SIG-M5 (cell line): Measurements from ENCODE around the gene ZDHHC24.

Experiments
- DNase-seq: peaks from one replicate; lab custom pipeline; 2025; lab: John Stamatoyannopoulos, UW

The ZDHHC24 gene

DNA sequence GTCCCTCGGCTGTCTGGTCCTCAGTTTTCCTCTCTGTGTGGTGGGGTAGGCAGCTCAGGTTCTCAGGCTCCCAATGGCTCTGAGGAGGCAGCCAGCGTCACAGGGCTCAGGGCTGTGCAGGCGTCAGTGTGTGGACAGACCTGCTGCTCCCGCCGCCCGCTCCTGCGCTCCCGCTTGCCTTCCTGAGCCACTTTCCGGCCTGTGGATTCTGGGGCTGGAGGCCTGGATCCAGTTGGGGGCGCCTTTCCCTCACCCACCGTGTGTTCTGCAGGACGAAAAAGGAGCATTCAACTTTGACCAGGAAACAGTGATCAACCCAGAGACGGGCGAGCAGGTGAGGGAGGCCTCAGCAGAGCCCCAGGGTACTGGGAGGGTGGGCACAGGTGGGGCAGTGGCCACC is 50.9 kb downstream of the ZDHHC24 start:
- DNase-seq = no peak

DNA sequence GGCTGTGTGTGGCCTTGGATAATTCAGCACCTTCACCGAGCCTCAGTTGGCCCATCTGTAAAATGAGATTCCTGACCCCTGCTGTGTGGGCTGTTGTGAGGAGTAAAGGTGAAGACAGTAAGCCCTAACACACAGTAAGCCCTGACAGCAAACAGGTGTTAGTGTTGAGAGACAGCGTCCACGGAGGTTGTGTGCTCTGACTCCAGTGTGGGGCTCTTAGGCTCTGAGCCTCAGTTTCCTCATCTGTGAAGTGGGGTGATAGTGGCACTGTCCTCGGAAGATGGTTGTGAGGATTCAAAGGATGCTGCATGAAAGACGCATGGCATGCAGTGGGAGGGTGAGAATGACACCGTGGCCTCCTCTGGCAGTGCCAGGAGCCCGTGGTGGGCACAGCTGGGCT is 51.4 kb downstream of the ZDHHC24 start:
- DNase-seq = no peak

DNA sequence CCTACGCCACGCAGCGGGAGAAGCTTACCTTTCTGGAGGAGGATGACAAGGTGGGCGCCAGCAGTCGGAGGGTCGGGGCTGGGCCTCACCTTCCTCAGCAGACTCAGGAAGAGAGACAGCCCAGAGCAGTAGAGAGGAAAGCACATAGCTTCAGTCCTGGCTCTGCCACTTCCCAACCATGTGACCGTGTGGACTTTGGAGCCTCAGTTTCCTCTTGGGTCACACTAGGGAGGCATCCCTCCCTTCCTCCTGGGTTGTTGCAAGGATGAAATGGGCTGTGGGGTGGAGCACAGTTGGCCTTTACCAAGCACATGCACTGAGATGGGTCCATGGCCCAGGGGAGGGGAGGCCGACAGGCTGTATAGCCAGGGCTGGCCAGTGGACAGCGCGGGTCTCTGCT is 52.7 kb downstream of the ZDHHC24 start:
- no peak for DNase-seq

DNA sequence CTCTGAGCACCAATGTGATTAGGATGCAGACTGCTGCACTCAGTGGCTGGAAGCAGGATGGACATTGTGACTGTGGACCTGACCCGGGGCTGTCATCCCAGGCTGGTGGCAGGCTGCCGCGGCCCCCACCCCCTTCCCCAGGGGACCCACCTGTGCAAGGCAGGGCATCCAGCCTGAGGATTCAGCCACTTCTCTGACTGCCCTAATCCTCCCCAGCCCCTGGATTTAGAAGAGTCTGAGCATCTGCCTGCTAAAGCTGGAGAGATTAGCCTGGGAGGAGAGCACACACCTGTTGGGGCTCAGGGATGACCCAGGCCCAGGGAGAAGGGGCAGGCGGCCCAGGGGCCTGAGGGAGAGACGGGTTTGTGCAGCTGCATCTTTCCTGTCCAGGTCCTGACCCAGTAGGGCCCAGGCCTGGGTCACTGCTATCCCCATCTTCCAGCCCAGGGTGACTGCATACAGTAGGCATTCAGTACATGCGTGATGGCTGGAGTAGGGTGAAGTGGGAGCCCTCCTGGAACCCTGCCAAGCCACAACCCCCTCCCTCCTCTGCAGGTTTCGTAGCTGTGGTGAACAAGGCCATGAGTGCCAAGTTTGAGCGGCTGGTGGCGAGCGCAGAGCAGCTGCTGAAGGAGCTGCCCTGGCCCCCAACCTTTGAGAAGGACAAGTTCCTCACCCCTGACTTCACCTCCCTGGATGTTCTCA is 53.5 kb downstream of the ZDHHC24 start:
- DNase-seq = no peak

GRCh38 chr11:66491315-66491935 is 54.4 kb downstream of the ZDHHC24 start:
- DNase-seq = no peak

DNA sequence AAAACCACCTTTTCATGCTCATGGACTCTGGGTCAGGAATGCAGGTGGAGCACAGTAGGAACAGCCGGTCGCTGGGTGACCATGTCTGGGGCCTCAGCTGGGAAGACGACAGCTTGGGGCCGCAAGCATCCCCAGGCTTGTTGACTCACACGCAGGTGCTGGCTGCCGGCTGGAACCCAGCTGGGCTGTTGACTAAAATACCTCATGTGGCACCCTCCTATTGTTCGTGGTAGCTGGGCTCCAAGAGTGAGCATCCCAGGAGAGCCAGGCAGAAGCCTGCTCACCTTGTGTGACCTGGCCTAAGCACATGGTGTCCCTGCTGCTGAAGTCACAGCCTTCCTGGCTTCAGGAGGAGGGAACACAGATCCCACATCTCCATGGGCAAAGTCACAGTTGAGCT is 56.2 kb downstream of the ZDHHC24 start:
- DNase-seq = no peak

GRCh38 chr11:66488957-66489356 is 56.9 kb downstream of the ZDHHC24 start:
- no peak for DNase-seq

DNA sequence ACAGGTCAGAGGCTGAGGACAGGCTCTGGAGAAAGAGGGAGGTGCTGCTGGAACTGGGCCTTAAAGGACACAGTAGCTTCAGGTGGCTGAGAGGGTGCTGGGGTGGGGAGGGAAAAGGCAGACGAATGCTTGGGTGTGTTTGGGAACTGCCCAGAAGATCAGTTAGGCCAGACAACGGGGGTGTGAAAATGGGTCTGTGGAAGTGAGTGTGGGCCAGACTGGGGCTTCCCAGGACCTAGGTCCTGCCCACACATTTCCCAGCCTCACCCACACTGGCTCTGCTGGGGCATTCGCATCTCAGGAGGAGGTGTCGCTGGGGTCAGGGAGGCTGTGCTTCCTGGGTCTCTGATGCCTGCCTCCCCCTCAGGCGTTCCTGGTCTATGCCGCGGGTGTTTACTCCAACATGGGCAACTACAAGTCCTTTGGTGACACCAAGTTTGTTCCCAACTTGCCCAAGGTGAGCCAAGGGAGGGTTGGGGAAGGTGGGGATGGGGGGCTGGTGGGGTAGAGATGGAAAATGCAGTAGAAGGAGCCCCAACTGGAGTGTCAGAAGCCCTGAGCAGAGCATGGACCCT is 61.0 kb downstream of the ZDHHC24 start:
- DNase-seq = no peak

DNA sequence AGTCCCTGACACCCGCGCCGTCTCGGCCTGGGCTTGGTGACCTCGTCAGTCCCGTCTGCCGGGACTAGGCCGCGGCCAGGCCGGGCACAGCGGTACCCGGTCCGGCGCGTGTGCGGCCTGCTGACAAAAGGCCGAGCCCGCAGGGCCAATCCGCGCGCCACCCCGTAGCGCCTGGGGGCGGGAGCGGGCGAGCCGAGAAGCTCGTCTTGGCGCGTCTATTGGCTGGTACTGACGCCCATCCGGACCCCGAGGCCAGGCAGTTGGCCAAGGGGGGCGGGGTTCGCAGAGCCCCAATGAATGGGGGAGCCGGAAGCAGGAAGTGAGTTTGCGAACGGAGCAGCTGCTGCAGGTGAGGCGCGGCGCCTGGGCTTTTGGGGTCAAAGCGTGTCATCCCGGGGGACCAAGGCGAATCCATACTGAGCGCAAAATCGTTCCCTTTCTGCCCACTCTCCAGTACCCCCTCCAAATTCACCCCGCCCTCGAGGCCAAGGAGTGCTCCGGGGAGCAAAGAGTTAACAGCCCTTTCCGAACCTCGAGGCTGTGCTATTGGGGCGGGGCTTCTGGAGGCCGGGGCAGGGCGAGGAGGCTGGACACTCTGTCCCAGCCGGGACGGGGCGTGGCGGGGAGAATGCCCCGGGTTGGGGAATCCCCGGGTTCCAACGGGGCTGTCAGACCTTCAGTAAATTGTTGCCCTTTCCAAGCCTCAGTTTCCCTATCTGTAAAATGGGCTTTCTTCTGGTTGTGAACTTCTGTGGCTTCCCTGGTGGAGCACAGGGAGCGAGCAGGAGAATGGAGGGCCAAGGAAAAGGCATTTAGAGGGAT is 65.5 kb downstream of the ZDHHC24 start, which contains the start of gene DPP3:
Gene DPP3, plus strand, starts transcription at position 318 of the 822 bp plus-strand sequence. CDS start 1,767 bp downstream, outside the sequence.
- peak; percentile 52 for DNase-seq

DNA sequence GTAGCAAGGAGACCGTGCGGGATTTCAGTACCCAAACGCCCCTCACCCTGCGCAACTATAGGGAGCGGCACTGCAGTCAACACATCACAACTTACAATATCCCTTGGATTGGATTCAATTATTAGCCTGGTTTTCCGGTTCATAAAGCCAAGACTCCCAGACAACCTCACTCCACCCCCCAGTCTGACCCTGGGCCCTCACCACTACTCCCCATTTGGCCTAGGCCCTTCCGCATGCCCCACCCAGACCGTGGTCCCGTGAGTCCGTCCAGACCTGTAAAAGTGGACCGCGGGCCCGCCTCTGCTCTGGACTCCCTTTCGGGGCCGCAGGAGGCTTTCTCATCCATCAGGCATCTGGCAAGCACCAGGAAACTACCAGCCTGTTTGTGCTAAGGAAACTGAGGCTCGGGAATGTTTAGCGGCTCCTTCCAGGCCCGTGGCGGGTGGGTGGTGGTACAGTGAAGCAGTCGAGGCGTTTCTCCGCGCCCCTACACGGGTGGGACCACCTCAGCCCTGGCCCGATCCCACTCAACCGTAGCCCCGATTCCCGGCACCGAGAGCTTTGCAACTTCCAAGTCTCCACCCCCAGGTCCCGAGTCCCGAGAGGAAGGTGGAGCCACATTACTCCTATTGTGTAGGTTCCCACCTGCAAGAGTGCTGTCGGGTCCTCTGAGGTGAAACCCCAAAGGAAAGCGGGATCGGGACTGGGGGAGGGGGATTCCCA is 66.3 kb downstream of the ZDHHC24 start:
- no peak for DNase-seq

DNA sequence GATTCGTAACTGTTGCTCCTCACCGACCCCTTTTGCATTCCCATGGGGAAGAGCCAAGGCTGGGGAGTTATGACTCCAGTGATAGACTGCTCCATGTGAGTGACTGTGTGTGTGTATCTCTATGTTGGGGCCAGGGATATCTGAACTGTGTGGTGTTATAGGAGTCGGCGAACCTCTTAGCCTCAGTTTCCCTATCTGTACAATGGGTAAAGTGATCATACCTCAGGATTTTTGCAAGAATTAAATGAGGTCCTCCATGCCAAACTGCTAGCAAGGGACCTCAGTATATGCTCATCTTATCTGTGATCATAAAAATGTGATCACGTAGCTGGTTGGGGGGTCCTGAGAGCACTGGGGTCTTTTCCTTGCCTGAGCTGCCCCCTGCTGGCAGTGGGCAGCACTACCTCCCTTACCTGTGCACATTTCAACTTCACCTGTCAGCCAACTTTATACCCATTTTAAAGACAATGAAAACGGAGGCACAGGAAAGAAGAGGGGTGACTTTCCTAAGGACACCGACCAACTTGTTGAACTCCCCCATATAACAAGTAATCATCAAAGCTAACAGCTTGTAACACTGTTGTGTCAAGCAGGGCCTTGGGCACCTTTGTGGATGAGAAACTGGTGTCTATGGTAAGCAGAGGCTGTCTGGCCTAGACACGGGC is 67.0 kb downstream of the ZDHHC24 start:
- no peak for DNase-seq

DNA sequence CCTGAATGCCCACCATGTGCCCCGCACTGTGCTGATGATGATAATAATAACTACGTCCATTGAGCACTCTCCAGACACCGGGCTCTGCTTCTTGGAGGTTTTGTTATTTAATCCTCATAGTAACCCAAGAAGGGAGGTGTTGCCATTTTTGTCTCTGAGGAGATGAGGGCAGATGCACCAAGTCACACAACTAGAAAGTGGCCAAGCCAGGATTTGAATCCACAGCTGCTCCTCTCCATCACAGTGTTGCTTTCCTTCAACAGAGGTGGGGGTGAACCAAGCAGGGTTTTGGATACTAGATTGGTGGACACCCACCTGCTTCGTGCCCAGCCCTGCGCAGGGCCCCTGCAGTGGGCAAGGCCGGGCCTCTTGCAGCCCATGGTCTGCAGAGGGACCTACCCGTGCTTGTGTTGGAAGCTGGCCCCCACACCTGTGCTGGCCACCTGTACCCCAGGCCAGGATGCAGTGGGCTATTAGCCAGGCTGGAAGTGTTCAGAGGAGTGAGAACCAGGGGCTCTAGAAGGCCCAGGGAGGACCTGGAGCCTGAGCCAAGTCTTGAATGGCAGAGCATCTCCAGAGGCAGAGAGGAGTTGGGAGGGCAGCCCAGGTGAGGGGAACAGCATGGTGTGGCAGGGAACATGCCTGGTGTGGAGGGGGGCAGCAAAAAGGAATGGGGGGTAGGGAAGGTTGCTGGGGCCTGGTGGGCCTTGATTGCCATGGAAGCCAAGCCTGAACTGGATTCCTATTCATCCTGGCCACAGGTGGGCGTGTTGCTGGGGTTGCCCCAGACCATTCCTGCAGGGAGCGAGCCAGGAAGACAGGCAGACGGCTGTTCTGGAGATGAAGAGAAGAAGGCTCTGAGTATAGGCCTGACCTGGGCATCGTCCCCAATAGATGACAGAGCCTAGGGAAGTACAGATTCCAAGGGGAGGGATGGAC is 68.3 kb downstream of the ZDHHC24 start:
- no peak for DNase-seq

DNA sequence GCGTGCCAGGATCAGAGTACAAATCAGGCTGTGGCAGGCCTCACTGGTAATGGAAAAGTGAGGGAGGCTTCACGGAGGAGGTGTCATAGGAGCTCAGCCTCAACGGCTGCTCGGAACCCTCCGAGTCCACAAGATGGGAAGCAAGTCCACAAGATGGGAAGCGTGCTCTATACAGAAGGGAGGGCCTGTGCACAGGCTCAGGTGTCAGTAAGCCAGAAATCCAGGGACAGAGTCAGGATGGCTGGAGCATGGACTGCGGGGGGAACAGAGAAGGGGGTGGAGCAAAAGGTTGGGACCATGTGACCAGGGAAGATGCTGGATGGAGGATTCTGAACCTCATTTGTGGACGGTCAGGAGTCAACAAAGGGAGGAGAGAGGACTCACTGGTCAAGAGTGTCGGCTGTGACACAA is 69.0 kb downstream of the ZDHHC24 start:
- DNase-seq = no peak

GRCh38 chr11:66476173-66476840 is 69.5 kb downstream of the ZDHHC24 start:
- DNase-seq = no peak

DNA sequence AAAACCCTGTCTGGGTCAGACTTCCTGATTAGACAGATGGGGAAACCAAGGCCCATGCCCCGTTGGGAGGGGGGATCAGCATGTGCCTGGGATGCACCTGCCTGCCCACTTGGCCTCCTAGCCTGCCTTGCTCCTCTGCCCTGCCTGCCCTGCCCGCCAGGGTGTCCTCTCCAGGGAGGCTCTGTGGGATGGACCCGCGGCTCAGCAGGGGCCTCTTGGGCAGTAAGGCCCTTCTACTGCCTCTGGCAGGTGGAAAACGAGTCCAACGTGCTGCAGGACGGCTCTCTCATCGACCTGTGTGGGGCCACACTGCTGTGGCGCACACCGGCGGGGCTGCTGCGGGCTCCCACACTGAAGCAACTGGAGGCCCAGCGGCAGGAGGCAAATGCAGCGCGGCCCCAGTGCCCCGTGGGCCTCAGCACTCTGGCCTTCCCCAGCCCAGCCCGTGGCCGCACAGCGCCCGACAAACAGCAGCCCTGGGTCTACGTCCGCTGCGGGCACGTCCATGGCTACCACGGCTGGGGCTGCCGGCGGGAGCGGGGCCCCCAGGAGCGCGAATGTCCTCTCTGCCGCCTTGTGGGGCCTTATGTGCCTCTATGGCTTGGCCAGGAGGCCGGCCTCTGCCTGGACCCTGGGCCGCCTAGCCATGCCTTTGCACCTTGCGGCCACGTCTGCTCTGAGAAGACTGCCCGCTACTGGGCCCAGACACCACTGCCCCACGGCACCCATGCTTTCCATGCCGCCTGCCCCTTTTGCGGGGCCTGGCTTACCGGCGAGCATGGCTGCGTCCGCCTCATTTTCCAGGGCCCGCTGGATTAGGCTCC is 70.3 kb downstream of the ZDHHC24 start:
- DNase-seq = no peak

- DNase-seq = no peak
Observed at GRCh38 chr11:66473608-66474515, 72.0 kb downstream of the ZDHHC24 start.

DNA sequence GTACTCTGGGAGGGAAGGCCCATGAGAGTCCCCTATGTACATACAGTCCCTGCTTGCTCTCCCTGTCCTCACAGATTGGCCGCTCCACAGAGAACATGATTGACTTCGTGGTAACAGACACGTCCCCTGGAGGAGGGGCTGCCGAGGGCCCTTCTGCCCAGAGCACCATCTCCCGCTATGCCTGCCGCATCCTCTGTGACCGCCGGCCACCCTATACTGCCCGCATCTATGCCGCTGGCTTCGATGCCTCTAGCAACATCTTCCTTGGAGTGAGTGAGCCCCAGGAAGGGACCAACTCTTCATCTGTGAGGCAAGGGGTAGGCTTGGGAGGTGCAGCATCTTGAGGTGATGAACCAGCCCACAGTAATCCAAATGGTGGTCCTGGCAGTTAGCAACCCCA is 72.7 kb downstream of the ZDHHC24 start:
- DNase-seq = no peak

GRCh38 chr11:66472054-66472453 is 73.8 kb downstream of the ZDHHC24 start:
- DNase-seq = no peak
